CD4-positive, alpha-beta T cell treated with Interleukin-21 for 1 hour (primary cell): ENCODE results near the gene WIPF3.

ENCODE experiments used
- DNase-seq: peaks from one replicate; pipeline ENCODE4 v3.0.0-alpha.2; 2020

Gene WIPF3

GRCh38 chr7:29806208-29806994 is at the start of gene WIPF3:
Gene WIPF3, plus strand, starts transcription at chr7:29806508. Its CDS starts 28,217 bp downstream, at chr7:29834725.
- DNase-seq: no peak

GRCh38 chr7:29763266-29763665 is 43.0 kb upstream of the WIPF3 start:
- DNase-seq: no peak

GRCh38 chr7:29764227-29764626 is 42.1 kb upstream of the WIPF3 start:
- DNase-seq: no peak

GRCh38 chr7:29765490-29765889 is 40.8 kb upstream of the WIPF3 start:
- no peak for DNase-seq

- DNase-seq: no peak
Measured at GRCh38 chr7:29770371-29770770, 35.9 kb upstream of the WIPF3 start.

GRCh38 chr7:29771081-29771816 is 35.1 kb upstream of the WIPF3 start:
- DNase-seq: no peak

GRCh38 chr7:29779017-29779416 is 27.3 kb upstream of the WIPF3 start:
- no peak for DNase-seq

- no peak for DNase-seq
Measured at GRCh38 chr7:29780346-29780745, 26.0 kb upstream of the WIPF3 start.

GRCh38 chr7:29783671-29784070 is 22.6 kb upstream of the WIPF3 start:
- no peak for DNase-seq

GRCh38 chr7:29793507-29793906 is 12.8 kb upstream of the WIPF3 start:
- no peak for DNase-seq

GRCh38 chr7:29794959-29795629 is 11.2 kb upstream of the WIPF3 start:
- no peak for DNase-seq

GRCh38 chr7:29795696-29796580 is 10.4 kb upstream of the WIPF3 start:
- no peak for DNase-seq

GRCh38 chr7:29797112-29797944 is 9.0 kb upstream of the WIPF3 start:
- DNase-seq: no peak

- DNase-seq: no peak
Measured at GRCh38 chr7:29798422-29798821, 7.9 kb upstream of the WIPF3 start.

GRCh38 chr7:29801929-29802328 is 4.4 kb upstream of the WIPF3 start:
- no peak for DNase-seq

- no peak for DNase-seq
Measured at GRCh38 chr7:29805031-29805430, 1.3 kb upstream of the WIPF3 start.

GRCh38 chr7:29805886-29806207 is 461 bp upstream of the WIPF3 start:
- no peak for DNase-seq

- DNase-seq: no peak
Measured at GRCh38 chr7:29806995-29807841, 910 bp downstream of the WIPF3 start.

GRCh38 chr7:29808075-29808801 is 1.9 kb downstream of the WIPF3 start:
- DNase-seq: no peak

- DNase-seq: no peak
Measured at GRCh38 chr7:29809533-29810155, 3.3 kb downstream of the WIPF3 start.
